CD4-positive, alpha-beta memory T cell (primary cell): ENCODE data around the gene MYO1B. TPM values are rescaled to one million over a fixed set of nuclear protein-coding genes. Genes with fewer than 3 reads are reported as not detected.

Experiments used
- CTCF ChIA-PET: fragments of 350-600 bp; sonication (Branson Sonifier 250); formaldehyde crosslinking; loops from one replicate; lab custom pipeline; 2021; ENCODE audit warnings: inconsistent platforms; ENCODE audit not compliant: partially characterized antibody; lab: Charles Lee
- POLR2A ChIA-PET: fragments of 350-600 bp; sonication (Branson Sonifier 250); formaldehyde crosslinking; loops from one replicate; lab custom pipeline; 2021; ENCODE audit not compliant: partially characterized antibody; lab: Charles Lee
- DNase-seq, 5 donors: peaks; one replicate each; pipeline versions ENCODE4 v3.0.0 to v3.0.0-alpha.2; 2020 to 2022; ENCODE audit warnings: mixed read lengths in 1 of 5
- H3K27ac ChIP-seq: one replicate; pipeline ENCODE4 v1.7.0; 2013; ENCODE audit warnings: low read depth, low read length
- H3K27me3 ChIP-seq: 2 replicates; pipeline ENCODE4 v1.7.0; 2013; ENCODE audit warnings: mild to moderate bottlenecking, low read length, moderate library complexity; ENCODE audit not compliant: insufficient read depth
- H3K36me3 ChIP-seq: 2 replicates; pipeline ENCODE4 v1.7.0; 2013; ENCODE audit warnings: mild to moderate bottlenecking, low read length, moderate library complexity; ENCODE audit not compliant: insufficient read depth
- H3K4me1 ChIP-seq: 2 replicates; pipeline ENCODE4 v1.7.0; 2013; ENCODE audit warnings: mild to moderate bottlenecking, low read length, moderate library complexity; ENCODE audit not compliant: insufficient read depth
- H3K4me3 ChIP-seq, 2 donors: one replicate each; pipeline ENCODE4 v1.7.0; 2013; ENCODE audit warnings: low read length in 2 of 2, mild to moderate bottlenecking in 1 of 2
- H3K9me3 ChIP-seq, 2 donors: one replicate each; pipeline ENCODE4 v1.7.0; 2013; ENCODE audit warnings: low read length in 2 of 2, control low read depth in 1 of 2; ENCODE audit not compliant: control insufficient read depth in 1 of 2
- H3K27ac Mint-ChIP-seq, 7 donors: one replicate each; pipeline ENCODE4 v1.8.0; 2020 to 2021; ENCODE audit warnings: mixed read lengths in 7 of 7, mild to moderate bottlenecking in 6 of 7, inconsistent platforms in 3 of 7, moderate library complexity in 3 of 7
- H3K27me3 Mint-ChIP-seq, 2 donors: one replicate each; pipeline ENCODE4 v1.8.0; 2020 to 2021; ENCODE audit warnings: mixed read lengths in 2 of 2
- H3K36me3 Mint-ChIP-seq, 2 donors: one replicate each; pipeline ENCODE4 v1.8.0; 2020 to 2021; ENCODE audit warnings: mixed read lengths in 2 of 2, inconsistent platforms in 1 of 2, mild to moderate bottlenecking in 1 of 2
- H3K4me1 Mint-ChIP-seq, 4 donors: one replicate each; pipeline ENCODE4 v1.8.0; 2020 to 2021; ENCODE audit warnings: mixed read lengths in 4 of 4, mild to moderate bottlenecking in 1 of 4
- H3K4me3 Mint-ChIP-seq, 8 donors: one replicate each; pipeline ENCODE4 v1.8.0; 2020 to 2021; ENCODE audit warnings: mixed read lengths in 8 of 8, mild to moderate bottlenecking in 7 of 8, moderate library complexity in 6 of 8, inconsistent platforms in 3 of 8
- H3K9me3 Mint-ChIP-seq, 8 donors: one replicate each; pipeline ENCODE4 v1.8.0; 2020 to 2021; ENCODE audit warnings: mixed read lengths in 8 of 8, mild to moderate bottlenecking in 5 of 8, inconsistent platforms in 3 of 8, moderate library complexity in 1 of 8
- intact Hi-C: fragments of 100-400 bp; cut with micrococcal nuclease; formaldehyde crosslinking; loops from one replicate; pipeline ENCODE4 v1.15.1; 2023
- polyA plus RNA-seq, 2 donors: library from polyadenylated mRNA; unstranded; fragments of 300-500 nt; fragmentation: Illumina TruSeq; gene quantifications; one replicate each; pipeline ENCODE4 v1.2.3, GENCODE V29; 2021
- total RNA-seq, 2 experiments: library from RNA; stranded (reverse); gene quantifications; one replicate each; pipeline ENCODE4 v1.2.3, GENCODE V29; 2021

MYO1B gene
- total and polyA plus RNA-seq, 4 experiments from 2014 or later, result 0.12 to 0.38 (median 0.17) TPM

GRCh38 chr2:191222952-191223351 is 22.3 kb upstream of the MYO1B start:
- ChIA-PET CTCF (no interaction called here), POLR2A (no interaction called here)
- Histone ChIP-seq H3K27me3 (no peaks in the 10 kb centered on the region), H3K4me1 (no peaks in the 10 kb centered on the region), H3K36me3 (no peaks in the 10 kb centered on the region), H3K27ac (no peak overlapping the region), H3K4me3 (no peak overlapping the region), H3K9me3 (no peaks in the 10 kb centered on the region)
- no peaks in the 10 kb centered on the region for H3K36me3 Mint-ChIP-seq
- H3K27ac Mint-ChIP-seq, result no peak overlapping the region
- peaks cover 0 to 3% (median 0%) of the 10 kb centered on the region in 8 donors for H3K9me3 Mint-ChIP-seq
- H3K4me1 Mint-ChIP-seq, result no peaks in the 10 kb centered on the region
- no peak for DNase-seq
- peaks cover 0 to 1% of the 10 kb centered on the region in 2 donors for H3K27me3 Mint-ChIP-seq
- intact Hi-C loops, result no loop called here
- no peak overlapping the region for H3K4me3 Mint-ChIP-seq

DNA sequence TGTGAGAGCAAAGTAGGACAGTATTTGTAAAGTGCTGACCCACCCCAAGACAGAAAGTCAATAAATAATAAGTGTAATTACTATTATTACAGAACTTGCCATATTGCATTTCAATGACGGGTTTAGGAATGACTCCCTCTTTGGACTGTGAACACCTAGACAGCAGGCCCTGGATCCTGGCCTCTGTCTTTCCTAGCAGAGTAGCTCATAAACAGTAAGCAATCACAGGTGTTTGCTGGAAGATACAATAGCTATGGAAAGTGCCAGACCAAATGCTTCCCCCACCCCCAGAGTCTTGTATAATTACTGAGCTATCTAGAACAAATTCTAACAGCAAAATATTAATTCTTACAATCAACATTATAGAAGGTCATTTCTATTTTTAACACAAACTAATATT is 20.1 kb upstream of the MYO1B start:
- ChIA-PET CTCF (interaction anchor here (1.0 kb wide), 1 partner anchor 60 kb away, joined by 3 read pairs; no protein-coding TSS in a partner anchor), POLR2A (no interaction called here)
- no peak overlapping the region for H3K27ac Mint-ChIP-seq
- H3K36me3 Mint-ChIP-seq, result no peaks in the 10 kb centered on the region
- no peak overlapping the region for H3K27ac ChIP-seq
- H3K4me1 Mint-ChIP-seq, result no peaks in the 10 kb centered on the region
- H3K9me3 ChIP-seq, result no peaks in the 10 kb centered on the region
- no peaks in the 10 kb centered on the region for H3K36me3 ChIP-seq
- H3K4me3 ChIP-seq, result no peak overlapping the region
- intact Hi-C loops, result no loop called here
- no peak for DNase-seq
- peaks cover 0 to 3% (median 0%) of the 10 kb centered on the region in 8 donors for H3K9me3 Mint-ChIP-seq
- H3K27me3 ChIP-seq, result no peaks in the 10 kb centered on the region
- H3K4me1 ChIP-seq, result no peaks in the 10 kb centered on the region
- H3K27me3 Mint-ChIP-seq, result peaks cover 0 to 1% of the 10 kb centered on the region in 2 donors
- H3K4me3 Mint-ChIP-seq, result no peak overlapping the region

GRCh38 chr2:191225690-191226089 is 19.5 kb upstream of the MYO1B start:
- Mint-ChIP-seq H3K36me3 (no peaks in the 10 kb centered on the region), H3K27ac (no peak overlapping the region), H3K4me3 (no peak overlapping the region), H3K9me3 (peaks cover 0 to 3% (median 0%) of the 10 kb centered on the region in 8 donors), H3K4me1 (no peaks in the 10 kb centered on the region), H3K27me3 (peaks cover 0 to 1% of the 10 kb centered on the region in 2 donors)
- H3K9me3 ChIP-seq, result no peaks in the 10 kb centered on the region
- no peaks in the 10 kb centered on the region for H3K4me1 ChIP-seq
- no peaks in the 10 kb centered on the region for H3K27me3 ChIP-seq
- CTCF ChIA-PET, result interaction anchor here (1.0 kb wide), 1 partner anchor 61 kb away, joined by 3 read pairs; no protein-coding TSS in a partner anchor
- POLR2A ChIA-PET, result no interaction called here
- H3K36me3 ChIP-seq, result no peaks in the 10 kb centered on the region
- DNase-seq, result no peak
- no peak overlapping the region for H3K4me3 ChIP-seq
- intact Hi-C loops, result no loop called here
- H3K27ac ChIP-seq, result no peak overlapping the region

- no peaks in the 10 kb centered on the region for H3K36me3 Mint-ChIP-seq
- intact Hi-C loops, result no loop called here
- no peaks in the 10 kb centered on the region for H3K9me3 ChIP-seq
- H3K4me3 Mint-ChIP-seq, result no peak overlapping the region
- H3K4me1 Mint-ChIP-seq, result no peaks in the 10 kb centered on the region
- peaks cover 0 to 1% of the 10 kb centered on the region in 2 donors for H3K27me3 Mint-ChIP-seq
- H3K36me3 ChIP-seq, result no peaks in the 10 kb centered on the region
- no peak overlapping the region for H3K27ac Mint-ChIP-seq
- no peaks in the 10 kb centered on the region for H3K4me1 ChIP-seq
- no peak overlapping the region for H3K27ac ChIP-seq
- ChIA-PET POLR2A (no interaction called here), CTCF (no interaction called here)
- no peak overlapping the region for H3K4me3 ChIP-seq
- H3K27me3 ChIP-seq, result no peaks in the 10 kb centered on the region
- peaks cover 0 to 3% (median 0%) of the 10 kb centered on the region in 8 donors for H3K9me3 Mint-ChIP-seq
- no peak for DNase-seq
Observed at GRCh38 chr2:191226196-191226595, 19.0 kb upstream of the MYO1B start.

GRCh38 chr2:191228333-191228732 is 16.9 kb upstream of the MYO1B start:
- H3K4me1 Mint-ChIP-seq, result no peaks in the 10 kb centered on the region
- POLR2A ChIA-PET, result no interaction called here
- peaks cover 0 to 6% (median 1%) of the 10 kb centered on the region in 8 donors for H3K9me3 Mint-ChIP-seq
- no peak overlapping the region for H3K27ac ChIP-seq
- H3K4me1 ChIP-seq, result no peaks in the 10 kb centered on the region
- intact Hi-C loops, result no loop called here
- H3K4me3 Mint-ChIP-seq, result no peak overlapping the region
- no peaks in the 10 kb centered on the region for H3K36me3 ChIP-seq
- no peaks in the 10 kb centered on the region for H3K27me3 ChIP-seq
- CTCF ChIA-PET, result interaction anchor here (1.1 kb wide), 1 partner anchor 10 kb away, joined by 3 read pairs; no protein-coding TSS in a partner anchor
- peaks cover 0 to 1% of the 10 kb centered on the region in 2 donors for H3K27me3 Mint-ChIP-seq
- H3K27ac Mint-ChIP-seq, result no peak overlapping the region
- no peaks in the 10 kb centered on the region for H3K36me3 Mint-ChIP-seq
- H3K9me3 ChIP-seq, result no peaks in the 10 kb centered on the region
- no peak overlapping the region for H3K4me3 ChIP-seq
- DNase-seq, result no peak

DNA sequence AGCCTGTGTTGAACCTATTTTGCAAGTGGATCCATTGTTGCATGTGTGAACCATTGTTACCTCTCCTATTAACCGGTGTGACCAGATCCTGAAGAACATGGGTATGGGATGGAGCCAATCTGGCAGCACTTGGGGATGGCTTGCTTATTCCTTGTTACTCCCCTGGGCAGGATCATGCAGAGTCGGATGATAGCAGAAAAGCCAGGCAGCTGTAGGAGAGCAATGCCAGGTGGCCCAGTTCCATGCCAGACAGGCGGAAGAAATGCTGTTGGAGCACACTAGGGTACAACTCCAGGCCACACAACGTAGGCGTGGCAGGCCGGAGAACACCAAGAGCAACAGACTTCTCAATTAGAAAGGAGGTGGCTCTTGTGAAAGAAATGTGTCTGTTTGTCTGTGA is 16.3 kb upstream of the MYO1B start:
- Histone ChIP-seq H3K9me3 (no peaks in the 10 kb centered on the region), H3K27me3 (no peaks in the 10 kb centered on the region), H3K27ac (no peak overlapping the region), H3K4me1 (no peaks in the 10 kb centered on the region), H3K4me3 (no peak overlapping the region), H3K36me3 (no peaks in the 10 kb centered on the region)
- Mint-ChIP-seq H3K4me1 (no peaks in the 10 kb centered on the region), H3K4me3 (no peak overlapping the region), H3K27me3 (peaks cover 0 to 1% of the 10 kb centered on the region in 2 donors), H3K36me3 (no peaks in the 10 kb centered on the region), H3K27ac (no peak overlapping the region), H3K9me3 (peaks cover 0 to 6% (median 1%) of the 10 kb centered on the region in 8 donors)
- no peak for DNase-seq
- ChIA-PET CTCF (interaction anchor here (1.0 kb wide), 1 partner anchor 10 kb away, joined by 3 read pairs; no protein-coding TSS in a partner anchor), POLR2A (no interaction called here)
- intact Hi-C loops, result no loop called here

- CTCF ChIA-PET, result no interaction called here
- H3K27ac Mint-ChIP-seq, result no peak overlapping the region
- intact Hi-C loops, result no loop called here
Observed at GRCh38 chr2:191230174-191230573, 15.0 kb upstream of the MYO1B start.

More at GRCh38 chr2:191230174-191230573, 15.0 kb upstream of the MYO1B start:
- no peaks in the 10 kb centered on the region for H3K36me3 ChIP-seq
- no peak overlapping the region for H3K4me3 Mint-ChIP-seq
- no peak overlapping the region for H3K4me3 ChIP-seq
- no peaks in the 10 kb centered on the region for H3K4me1 ChIP-seq
- no peaks in the 10 kb centered on the region for H3K27me3 ChIP-seq
- H3K27me3 Mint-ChIP-seq, result peaks cover 0 to 1% of the 10 kb centered on the region in 2 donors
- no peaks in the 10 kb centered on the region for H3K4me1 Mint-ChIP-seq
- H3K36me3 Mint-ChIP-seq, result no peaks in the 10 kb centered on the region
- no peak for DNase-seq
- peaks cover 0 to 6% (median 1%) of the 10 kb centered on the region in 8 donors for H3K9me3 Mint-ChIP-seq
- POLR2A ChIA-PET, result no interaction called here
- no peaks in the 10 kb centered on the region for H3K9me3 ChIP-seq
- no peak overlapping the region for H3K27ac ChIP-seq
